ENCODE results near the gene SNX14. TPM values are rescaled to one million over a fixed set of nuclear protein-coding genes. Genes with fewer than 3 reads are reported as not detected.

The SNX14 gene
- 33.7 TPM for total RNA-seq
- long read RNA-seq, transcript SNX14-201 (29 exons, 3,486 nt) = major isoform, 20 of 35 reads
- long read RNA-seq, partial matches to known transcripts = 2 of 35 reads
- long read RNA-seq, other reads (novel, unspliced or antisense) = 10 of 35 reads

DNA sequence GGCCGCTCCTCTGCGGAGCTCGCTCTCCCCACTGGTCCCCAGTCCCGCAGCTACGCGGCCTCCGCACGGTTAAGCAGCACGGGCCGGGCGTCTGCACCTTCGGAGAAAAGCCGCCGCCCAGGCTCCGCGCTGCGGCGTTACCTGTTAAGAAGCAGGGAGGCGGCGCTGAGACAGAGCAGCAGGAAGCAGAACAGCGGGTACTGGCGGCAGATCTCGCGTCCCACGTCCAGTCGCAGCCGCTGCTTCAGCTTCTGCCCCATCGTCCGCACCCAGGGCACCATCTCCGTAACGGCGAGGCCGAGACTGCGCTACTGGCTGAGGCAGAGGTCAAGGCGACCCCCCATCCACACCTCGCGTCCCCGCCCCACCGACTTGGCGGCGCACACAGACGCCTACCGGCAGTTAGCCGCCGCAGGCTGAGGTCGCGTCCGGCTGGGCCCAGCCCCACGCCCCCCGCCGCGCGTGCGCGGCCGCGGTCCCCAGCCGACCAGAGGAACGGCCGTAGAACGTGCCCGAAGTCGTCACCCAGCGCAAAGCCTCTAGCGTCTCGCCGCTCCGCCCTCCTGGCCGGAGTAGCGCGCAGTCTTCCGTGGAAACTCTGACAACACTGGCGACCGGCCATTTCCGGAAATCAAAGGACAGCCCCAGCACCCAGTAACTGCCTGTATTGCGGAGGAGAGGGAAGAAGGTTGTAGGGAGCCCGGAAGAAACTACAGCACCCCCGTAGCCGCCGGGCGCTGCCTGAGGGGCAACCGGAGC, at the start of gene SNX14:
Gene SNX14, minus strand, starts transcription at position 421 of the 759 bp plus-strand sequence. Its CDS starts 140 bp downstream, at position 281.
- Histone ChIP-seq H3K9me3 (replicated peaks) (no peaks in the 10 kb centered on the region), H3K27me3 (ENCODE audit: low read depth) (no peaks in the 10 kb centered on the region), H3K27ac (replicated peaks) (peak within 1 kb of the TSS; percentile 99), H3K4me3 (peak within 1 kb of the TSS; percentile 93), H3K4me1 (peaks cover 53% of the 10 kb centered on the region), H3K36me3 (no peaks in the 10 kb centered on the region)
- intact Hi-C loops (cut with micrococcal nuclease) = no loop called here
- peak; percentile 39 for TF ChIP-seq CTCF (IDR thresholded peaks at IDR 0.05; ENCODE audit: borderline replicate concordance)
- peak; percentile 97 for DNase-seq

GRCh38 chr6:85642774-85643536, 49.3 kb upstream of the SNX14 start, which contains the start of gene SYNCRIP:
SYNCRIP (minus strand) TSS chr6:85642886; CDS start chr6:85641439, 1,447 bp downstream.
- Histone ChIP-seq H3K4me1 (peaks cover 54% of the 10 kb centered on the region), H3K36me3 (peaks cover 25% of the 10 kb centered on the region), H3K27me3 (ENCODE audit: low read depth) (no peaks in the 10 kb centered on the region), H3K4me3 (peak within 1 kb of the TSS; percentile 99), H3K9me3 (replicated peaks) (no peaks in the 10 kb centered on the region), H3K27ac (replicated peaks) (peak within 1 kb of the TSS; percentile 100)
- intact Hi-C loops (cut with micrococcal nuclease) = no loop called here
- peak; percentile 99 for DNase-seq
- no peak for TF ChIP-seq CTCF (IDR thresholded peaks at IDR 0.05; ENCODE audit: borderline replicate concordance)

- Histone ChIP-seq H3K4me1 (peaks cover 62% of the 10 kb centered on the region), H3K27ac (replicated peaks) (peak overlapping the region; percentile 100), H3K36me3 (peaks cover 33% of the 10 kb centered on the region), H3K27me3 (ENCODE audit: low read depth) (no peaks in the 10 kb centered on the region), H3K9me3 (replicated peaks) (no peaks in the 10 kb centered on the region), H3K4me3 (peak overlapping the region; percentile 99)
- TF ChIP-seq CTCF (IDR thresholded peaks at IDR 0.05; ENCODE audit: borderline replicate concordance) = peak; percentile 22
- DNase-seq = peak; percentile 63
- intact Hi-C loops (cut with micrococcal nuclease) = no loop called here
These were observed 48.5 kb upstream of the SNX14 start for GRCh38 chr6:85641897-85642773.

- Histone ChIP-seq H3K27me3 (ENCODE audit: low read depth) (no peaks in the 10 kb centered on the region), H3K27ac (replicated peaks) (peak overlapping the region; percentile 100), H3K9me3 (replicated peaks) (no peaks in the 10 kb centered on the region), H3K4me1 (peaks cover 68% of the 10 kb centered on the region), H3K4me3 (peak overlapping the region; percentile 99), H3K36me3 (peaks cover 40% of the 10 kb centered on the region)
- intact Hi-C loops (cut with micrococcal nuclease) = no loop called here
- no peak for DNase-seq
- no peak for TF ChIP-seq CTCF (IDR thresholded peaks at IDR 0.05; ENCODE audit: borderline replicate concordance)
These were observed 47.9 kb upstream of the SNX14 start for GRCh38 chr6:85641522-85641896.

- Histone ChIP-seq H3K27me3 (ENCODE audit: low read depth) (no peaks in the 10 kb centered on the region), H3K27ac (replicated peaks) (no peak overlapping the region), H3K36me3 (peaks cover 47% of the 10 kb centered on the region), H3K9me3 (replicated peaks) (no peaks in the 10 kb centered on the region), H3K4me3 (peak overlapping the region; percentile 99), H3K4me1 (peaks cover 74% of the 10 kb centered on the region)
- no peak for DNase-seq
- intact Hi-C loops (cut with micrococcal nuclease) = no loop called here
- TF ChIP-seq CTCF (IDR thresholded peaks at IDR 0.05; ENCODE audit: borderline replicate concordance) = no peak
These were observed 47.2 kb upstream of the SNX14 start for GRCh38 chr6:85640821-85641220.

All from left ventricle myocardium inferior (tissue), 1 donor.